GM21825 (cell line): Measurements from ENCODE around the gene UCK2.
A peak's percentile ranks its signal among the peaks of the same experiment; 100 is the strongest.

Experiments
- ATAC-seq: cut with Tn5 transposase; IDR thresholded peaks from one replicate; pipeline ENCODE4 v1.9.1; 2021; ENCODE audit warnings: mild to moderate bottlenecking, moderate library complexity; ENCODE audit not compliant: unreplicated experiment

The UCK2 gene

GRCh38 chr1:165877411-165877810, 50.0 kb downstream of the UCK2 start:
- no peak for ATAC-seq

- peak; percentile 41 for ATAC-seq
These were observed 50.6 kb downstream of the UCK2 start for GRCh38 chr1:165877940-165878556.

GRCh38 chr1:165879946-165880345, 52.5 kb downstream of the UCK2 start:
- no peak for ATAC-seq

- ATAC-seq = no peak
These were observed 53.6 kb downstream of the UCK2 start for GRCh38 chr1:165880993-165881392.

GRCh38 chr1:165882168-165882837, 54.9 kb downstream of the UCK2 start:
- ATAC-seq = no peak

- ATAC-seq = no peak
These were observed 55.6 kb downstream of the UCK2 start for GRCh38 chr1:165883056-165883455.

GRCh38 chr1:165884009-165884689, 56.7 kb downstream of the UCK2 start:
- ATAC-seq = no peak

- ATAC-seq = no peak
These were observed 57.4 kb downstream of the UCK2 start for GRCh38 chr1:165884690-165885304.

GRCh38 chr1:165885305-165885694, 57.9 kb downstream of the UCK2 start:
- no peak for ATAC-seq

- no peak for ATAC-seq
These were observed 58.8 kb downstream of the UCK2 start for GRCh38 chr1:165886193-165886592.

GRCh38 chr1:165886983-165887382, 59.6 kb downstream of the UCK2 start:
- ATAC-seq = no peak

GRCh38 chr1:165887877-165888551, 60.6 kb downstream of the UCK2 start:
- ATAC-seq = no peak

GRCh38 chr1:165888552-165888920, 61.1 kb downstream of the UCK2 start:
- ATAC-seq = no peak

- no peak for ATAC-seq
These were observed 63.3 kb downstream of the UCK2 start for GRCh38 chr1:165890684-165891083.

GRCh38 chr1:165891111-165891860, 63.9 kb downstream of the UCK2 start:
- no peak for ATAC-seq

- no peak for ATAC-seq
These were observed 65.5 kb downstream of the UCK2 start for GRCh38 chr1:165892935-165893334.

- ATAC-seq = no peak
These were observed 66.1 kb downstream of the UCK2 start for GRCh38 chr1:165893507-165893906.

GRCh38 chr1:165894591-165894990, 67.2 kb downstream of the UCK2 start:
- no peak for ATAC-seq

- no peak for ATAC-seq
These were observed 68.0 kb downstream of the UCK2 start for GRCh38 chr1:165895451-165895871.

GRCh38 chr1:165896277-165896676, 68.9 kb downstream of the UCK2 start:
- no peak for ATAC-seq
